IMR-90 (cell line): Measurements from ENCODE around the gene PDGFD. TPM values are rescaled to one million over a fixed set of nuclear protein-coding genes. Genes with fewer than 3 reads are reported as not detected.

Experiments
- ATAC-seq: fragments of 200-7000 bp; cut with Tn5 transposase; 2 replicates; pipeline ENCODE4 v1.9.1; 2020; ENCODE audit warnings: low read depth, mild to moderate bottlenecking, moderate library complexity
- BruUV-seq: library from RNA; stranded (reverse); fragments of 400-500 nt; replicated peaks from 2 replicates; lab custom pipeline; 2021; lab: Mats Ljungman, UMichigan
- CTCF ChIA-PET: fragments of 300-600 bp; formaldehyde crosslinking; extraction: SDS; loops from one replicate; lab custom pipeline; 2021; ENCODE audit warnings: antibody characterized with exemption; lab: Yijun Ruan, JAX
- POLR2A ChIA-PET: fragments of 300-600 bp; sonication (Branson Sonifier 250); formaldehyde crosslinking; loops from one replicate; lab custom pipeline; 2022; ENCODE audit warnings: antibody characterized with exemption; ENCODE audit not compliant: unreplicated experiment; lab: Charles Lee
- DNase-seq: peaks from one replicate; pipeline ENCODE4 v3.0.0; 2013
- H2AFZ ChIP-seq: replicated peaks from 2 replicates; pipeline ENCODE3; 2013; ENCODE audit warnings: low read length, mild to moderate bottlenecking; ENCODE audit not compliant: poor library complexity
- H2AK5ac ChIP-seq: 2 replicates; pipeline ENCODE4 v1.6.1; 2013; ENCODE audit warnings: low read depth, low read length, inconsistent platforms
- H2AK9ac ChIP-seq: replicated peaks from 2 replicates; pipeline ENCODE3; 2013; ENCODE audit warnings: mild to moderate bottlenecking, low read depth, low read length, moderate library complexity; ENCODE audit not compliant: poor library complexity
- H2BK120ac ChIP-seq: 2 replicates; pipeline ENCODE4 v1.6.1; 2013; ENCODE audit warnings: low read depth, low read length, inconsistent platforms
- H2BK15ac ChIP-seq: 3 replicates; pipeline ENCODE4 v1.6.1; 2013; ENCODE audit warnings: low read depth, low read length, inconsistent platforms
- H2BK20ac ChIP-seq: 2 replicates; pipeline ENCODE4 v1.6.1; 2013; ENCODE audit warnings: low read depth, mild to moderate bottlenecking, inconsistent platforms, low read length, moderate library complexity
- H2BK5ac ChIP-seq: 2 replicates; pipeline ENCODE4 v1.6.1; 2013; ENCODE audit warnings: mild to moderate bottlenecking, low read depth, low read length, inconsistent platforms; ENCODE audit not compliant: poor library complexity, severe bottlenecking
- H3K14ac ChIP-seq: replicated peaks from 2 replicates; pipeline ENCODE4 v1.6.1; 2013; ENCODE audit warnings: low read depth, low read length, inconsistent platforms
- H3K18ac ChIP-seq: 2 replicates; pipeline ENCODE4 v1.6.1; 2013; ENCODE audit warnings: low read depth, low read length, control low read depth
- H3K23ac ChIP-seq: 2 replicates; pipeline ENCODE4 v1.6.1; 2013; ENCODE audit warnings: low read depth, low read length, inconsistent platforms
- H3K27ac ChIP-seq: 2 replicates; pipeline ENCODE4 v1.5.1; 2013; ENCODE audit warnings: mild to moderate bottlenecking, control low read depth, low read length; ENCODE audit not compliant: insufficient read depth
- H3K27me3 ChIP-seq: 2 replicates; pipeline ENCODE4 v1.6.1; 2013; ENCODE audit warnings: low read length; ENCODE audit not compliant: control insufficient read depth, insufficient read depth
- H3K36me3 ChIP-seq: 2 replicates; pipeline ENCODE4 v1.6.1; 2013; ENCODE audit warnings: low read length, mixed read lengths; ENCODE audit not compliant: control insufficient read depth, insufficient read depth
- H3K4ac ChIP-seq: 2 replicates; pipeline ENCODE4 v1.6.1; 2013; ENCODE audit warnings: low read depth, low read length, inconsistent platforms
- H3K4me1 ChIP-seq: 2 replicates; pipeline ENCODE4 v1.6.1; 2013; ENCODE audit warnings: low read length, mixed read lengths; ENCODE audit not compliant: control insufficient read depth, insufficient read depth
- H3K4me2 ChIP-seq: 2 replicates; pipeline ENCODE4 v1.6.1; 2013; ENCODE audit warnings: low read depth, mild to moderate bottlenecking, control low read depth, low read length, moderate library complexity
- H3K4me3 ChIP-seq: 2 replicates; pipeline ENCODE4 v1.5.1; 2013; ENCODE audit warnings: low read depth, mild to moderate bottlenecking, control low read depth, low read length, moderate library complexity; ENCODE audit not compliant: insufficient read depth
- H3K56ac ChIP-seq: 2 replicates; pipeline ENCODE4 v1.6.1; 2013; ENCODE audit warnings: low read length, inconsistent platforms; ENCODE audit not compliant: insufficient read depth; ENCODE audit errors: extremely low read depth
- H3K79me1 ChIP-seq, 2 experiments: 2 replicates each; pipeline ENCODE4 v1.6.1; 2013; ENCODE audit warnings: low read length in 2 of 2, inconsistent platforms in 1 of 2, low read depth in 1 of 2
- H3K9ac ChIP-seq: 2 replicates; pipeline ENCODE4 v1.6.1; 2013; ENCODE audit warnings: low read depth, low read length, control low read depth
- H3K9me1 ChIP-seq: 2 replicates; pipeline ENCODE4 v1.6.1; 2013; ENCODE audit warnings: low read length, inconsistent platforms; ENCODE audit not compliant: insufficient read depth
- H3K9me3 ChIP-seq: 2 replicates; pipeline ENCODE4 v1.6.1; 2013; ENCODE audit warnings: low read length; ENCODE audit not compliant: control insufficient read depth, insufficient read depth
- H4K20me1 ChIP-seq: 2 replicates; pipeline ENCODE4 v1.6.1; 2013; ENCODE audit warnings: low read length, inconsistent platforms; ENCODE audit not compliant: insufficient read depth
- H4K5ac ChIP-seq: 2 replicates; pipeline ENCODE4 v1.6.1; 2013; ENCODE audit warnings: mild to moderate bottlenecking, low read depth, low read length, control low read depth
- H4K8ac ChIP-seq, 2 experiments: 2 replicates each; pipeline ENCODE4 v1.6.1; 2013; ENCODE audit warnings: low read depth in 2 of 2, low read length in 2 of 2, control low read depth in 1 of 2, inconsistent platforms in 1 of 2
- H4K91ac ChIP-seq: 2 replicates; pipeline ENCODE4 v1.6.1; 2013; ENCODE audit warnings: low read depth, low read length, inconsistent platforms; ENCODE audit not compliant: insufficient read depth
- BHLHE40 ChIP-seq: fragments of 150-350 bp; IDR thresholded peaks from 2 replicates; pipeline ENCODE4 v1.6.1; 2016; ENCODE audit warnings: mild to moderate bottlenecking, low read depth, low read length
- CEBPB ChIP-seq: IDR thresholded peaks from 2 replicates; pipeline ENCODE4 v1.6.1; 2012; ENCODE audit warnings: low read depth, low read length, improper control_type of control experiment
- CHD1 ChIP-seq: IDR thresholded peaks from 2 replicates; pipeline ENCODE4 v1.6.1; 2012; ENCODE audit warnings: low read depth, low read length, improper control_type of control experiment
- FOS ChIP-seq: fragments of 150-350 bp; IDR thresholded peaks from 2 replicates; pipeline ENCODE4 v1.6.1; 2016; ENCODE audit warnings: low read depth, low read length
- MAFK ChIP-seq: IDR thresholded peaks from 2 replicates; pipeline ENCODE4 v1.6.1; 2012; ENCODE audit warnings: low read depth, low read length, improper control_type of control experiment
- MAZ ChIP-seq: IDR thresholded peaks from 2 replicates; pipeline ENCODE4 v1.6.1; 2012; ENCODE audit warnings: low read depth, mild to moderate bottlenecking, low read length, improper control_type of control experiment, moderate library complexity, borderline replicate concordance
- MXI1 ChIP-seq: IDR thresholded peaks from 2 replicates; pipeline ENCODE4 v1.6.1; 2012; ENCODE audit warnings: low read depth, mild to moderate bottlenecking, low read length, moderate library complexity, borderline replicate concordance
- NFE2L2 ChIP-seq: fragments of 150-350 bp; IDR thresholded peaks from 2 replicates; pipeline ENCODE4 v1.6.1; 2016; ENCODE audit warnings: low read depth, mild to moderate bottlenecking, low read length
- POLR2A ChIP-seq: IDR thresholded peaks from 2 replicates; pipeline ENCODE4 v1.6.1; 2012; ENCODE audit warnings: mild to moderate bottlenecking, low read depth, low read length
- RAD21 ChIP-seq: IDR thresholded peaks from 2 replicates; pipeline ENCODE4 v1.6.1; 2012; ENCODE audit warnings: low read length, improper control_type of control experiment
- RCOR1 ChIP-seq: IDR thresholded peaks from 2 replicates; pipeline ENCODE4 v1.6.1; 2012; ENCODE audit warnings: mild to moderate bottlenecking, low read length, improper control_type of control experiment; ENCODE audit not compliant: insufficient replicate concordance
- RFX5 ChIP-seq: IDR thresholded peaks from 2 replicates; pipeline ENCODE4 v1.8.0; 2012; ENCODE audit warnings: low read depth, mild to moderate bottlenecking, low read length, moderate library complexity
- SMC3 ChIP-seq: fragments of 150-350 bp; IDR thresholded peaks from 2 replicates; pipeline ENCODE4 v1.6.1; 2016; ENCODE audit warnings: low read depth, mild to moderate bottlenecking, antibody characterized with exemption, low read length, moderate library complexity
- WGBS, 2 experiments: methylation state at CpG; one replicate each; pipeline versions ENCODE4 v1.1.5 to v1.1.7; 2013; ENCODE audit warnings: missing lambda C conversion rate in 2 of 2; ENCODE audit not compliant: insufficient read length in 1 of 2; ENCODE audit errors: extremely low coverage in 2 of 2; 5-methylcytosine and 5-hydroxymethylcytosine counted together
- dilution Hi-C: fragments of 300-500 bp; cut with HindIII; formaldehyde crosslinking; loops from one replicate; pipeline ENCODE4 v1.14.3; 2018; ENCODE audit warnings: low sequenced_read_pairs; ENCODE audit not compliant: unreplicated experiment
- in situ Hi-C: fragments of 300-500 bp; cut with MboI; formaldehyde crosslinking; loops from 3 replicates; pipeline ENCODE4 v1.14.3; 2019; ENCODE audit warnings: low sequenced_read_pairs, inconsistent platforms, mixed read lengths
- intact Hi-C: fragments of 100-400 bp; cut with micrococcal nuclease; formaldehyde crosslinking; loops from 2 replicates; pipeline ENCODE4 v1.10.0; 2022
- polyA plus RNA-seq, 3 experiments: library from polyadenylated mRNA; depleted of rRNA; stranded (reverse); fragments of >200 nt; gene quantifications; 2 replicates each; pipeline ENCODE4 v1.2.3, GENCODE V29; 2012; ENCODE audit warnings: low replicate concordance in 1 of 3
- total RNA-seq: library from RNA; depleted of rRNA; stranded (reverse); fragments of >200 nt; gene quantifications from 2 replicates; pipeline ENCODE4 v1.2.3, GENCODE V29; 2012
- TF ChIP-seq, protein P1 (sequence below): conservative IDR thresholded peaks from 2 replicates; pipeline ENCODE4 v1.5.1; 2012; ENCODE audit warnings: mild to moderate bottlenecking, low read depth, low read length, improper control_type of control experiment
- TF ChIP-seq, protein P2 (sequence below): fragments of 150-350 bp; IDR thresholded peaks from 2 replicates; pipeline ENCODE4 v1.6.1; 2016; ENCODE audit warnings: low read depth, mild to moderate bottlenecking, low read length, moderate library complexity, borderline replicate concordance
- TF ChIP-seq, protein P3 (sequence below): fragments of 150-350 bp; IDR thresholded peaks from 2 replicates; pipeline ENCODE4 v1.6.1; 2017; ENCODE audit warnings: mild to moderate bottlenecking, antibody characterized with exemption, low read length, low read depth

The PDGFD gene
- total and polyA plus RNA-seq, 2 of the 4 experiments (the other 2 are of a cell fraction): 2.1 to 3.0 TPM

DNA sequence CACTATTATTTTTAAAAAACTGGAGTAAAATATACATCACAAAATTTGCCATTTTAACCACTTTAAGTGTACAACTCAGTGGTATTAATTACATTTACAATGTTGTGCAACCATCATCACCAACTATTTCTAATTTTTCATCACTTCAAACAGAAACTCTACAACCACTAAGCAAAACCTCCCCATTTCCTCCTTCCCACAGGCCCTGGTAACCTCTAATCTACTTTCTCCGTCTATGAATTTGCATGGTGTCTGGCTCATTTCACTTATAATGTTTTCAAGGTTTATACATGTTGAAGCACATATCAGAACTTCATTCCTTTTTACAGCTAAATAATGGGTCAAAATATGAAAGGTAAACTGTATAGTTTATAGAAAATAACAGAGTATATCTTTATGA, 103.1 kb downstream of the PDGFD start:
- H3K9me1 ChIP-seq: no peaks in the 10 kb centered on the region
- dilution Hi-C loops (no loop called here), intact Hi-C loops (no loop called here), in situ Hi-C loops (no loop called here)
- no peaks in the 10 kb centered on the region for H3K36me3 ChIP-seq
- H3K23ac ChIP-seq: no peak overlapping the region
- no peak overlapping the region for H4K8ac ChIP-seq
- BruUV-seq: no TSS peak
- no peak overlapping the region for H2AK5ac ChIP-seq
- no CpG with 5 or more reads among the region's 1 CpG for WGBS, 2 experiments
- no peak overlapping the region for H3K56ac ChIP-seq
- no peaks in the 10 kb centered on the region for H4K20me1 ChIP-seq
- no peak overlapping the region for H2BK20ac ChIP-seq
- no peak overlapping the region for H2BK120ac ChIP-seq
- H3K79me1 ChIP-seq: no peaks in the 10 kb centered on the region
- H2AK9ac ChIP-seq: no peak overlapping the region
- H3K4me2 ChIP-seq: no peak overlapping the region
- H2BK15ac ChIP-seq: no peak overlapping the region
- no peak for DNase-seq
- TF ChIP-seq CEBPB (no peak), CHD1 (no peak), BHLHE40 (no peak), RFX5 (no peak), RAD21 (no peak), FOS (no peak), MXI1 (no peak), NFE2L2 (no peak), MAZ (no peak), RCOR1 (no peak), SMC3 (no peak), MAFK (no peak), POLR2A (no peak)
- TF ChIP-seq, protein P1, sequence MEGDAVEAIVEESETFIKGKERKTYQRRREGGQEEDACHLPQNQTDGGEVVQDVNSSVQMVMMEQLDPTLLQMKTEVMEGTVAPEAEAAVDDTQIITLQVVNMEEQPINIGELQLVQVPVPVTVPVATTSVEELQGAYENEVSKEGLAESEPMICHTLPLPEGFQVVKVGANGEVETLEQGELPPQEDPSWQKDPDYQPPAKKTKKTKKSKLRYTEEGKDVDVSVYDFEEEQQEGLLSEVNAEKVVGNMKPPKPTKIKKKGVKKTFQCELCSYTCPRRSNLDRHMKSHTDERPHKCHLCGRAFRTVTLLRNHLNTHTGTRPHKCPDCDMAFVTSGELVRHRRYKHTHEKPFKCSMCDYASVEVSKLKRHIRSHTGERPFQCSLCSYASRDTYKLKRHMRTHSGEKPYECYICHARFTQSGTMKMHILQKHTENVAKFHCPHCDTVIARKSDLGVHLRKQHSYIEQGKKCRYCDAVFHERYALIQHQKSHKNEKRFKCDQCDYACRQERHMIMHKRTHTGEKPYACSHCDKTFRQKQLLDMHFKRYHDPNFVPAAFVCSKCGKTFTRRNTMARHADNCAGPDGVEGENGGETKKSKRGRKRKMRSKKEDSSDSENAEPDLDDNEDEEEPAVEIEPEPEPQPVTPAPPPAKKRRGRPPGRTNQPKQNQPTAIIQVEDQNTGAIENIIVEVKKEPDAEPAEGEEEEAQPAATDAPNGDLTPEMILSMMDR: no peak
- TF ChIP-seq, protein P2, sequence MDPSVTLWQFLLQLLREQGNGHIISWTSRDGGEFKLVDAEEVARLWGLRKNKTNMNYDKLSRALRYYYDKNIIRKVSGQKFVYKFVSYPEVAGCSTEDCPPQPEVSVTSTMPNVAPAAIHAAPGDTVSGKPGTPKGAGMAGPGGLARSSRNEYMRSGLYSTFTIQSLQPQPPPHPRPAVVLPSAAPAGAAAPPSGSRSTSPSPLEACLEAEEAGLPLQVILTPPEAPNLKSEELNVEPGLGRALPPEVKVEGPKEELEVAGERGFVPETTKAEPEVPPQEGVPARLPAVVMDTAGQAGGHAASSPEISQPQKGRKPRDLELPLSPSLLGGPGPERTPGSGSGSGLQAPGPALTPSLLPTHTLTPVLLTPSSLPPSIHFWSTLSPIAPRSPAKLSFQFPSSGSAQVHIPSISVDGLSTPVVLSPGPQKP: no peak
- TF ChIP-seq, protein P3, sequence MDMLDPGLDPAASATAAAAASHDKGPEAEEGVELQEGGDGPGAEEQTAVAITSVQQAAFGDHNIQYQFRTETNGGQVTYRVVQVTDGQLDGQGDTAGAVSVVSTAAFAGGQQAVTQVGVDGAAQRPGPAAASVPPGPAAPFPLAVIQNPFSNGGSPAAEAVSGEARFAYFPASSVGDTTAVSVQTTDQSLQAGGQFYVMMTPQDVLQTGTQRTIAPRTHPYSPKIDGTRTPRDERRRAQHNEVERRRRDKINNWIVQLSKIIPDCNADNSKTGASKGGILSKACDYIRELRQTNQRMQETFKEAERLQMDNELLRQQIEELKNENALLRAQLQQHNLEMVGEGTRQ: no peak
- POLR2A ChIA-PET: no interaction called here
- CTCF ChIA-PET: interaction anchor here (0.6 kb wide), 1 partner anchor 55 kb away, joined by 3 read pairs; no protein-coding TSS in a partner anchor
- H3K18ac ChIP-seq: no peak overlapping the region
- H3K9ac ChIP-seq: no peak overlapping the region
- H2AFZ ChIP-seq: no peak overlapping the region
- H3K4me1 ChIP-seq: peaks cover 2% of the 10 kb centered on the region; the same call in 1 of the 2 replicates
- ATAC-seq: no peak
- no peak overlapping the region for H3K4ac ChIP-seq
- H4K91ac ChIP-seq: no peak overlapping the region
- no peak overlapping the region for H3K4me3 ChIP-seq
- H3K14ac ChIP-seq: no peak overlapping the region
- H4K5ac ChIP-seq: no peak overlapping the region
- H3K27me3 ChIP-seq: no peaks in the 10 kb centered on the region
- H3K27ac ChIP-seq: no peak overlapping the region
- H3K9me3 ChIP-seq: no peaks in the 10 kb centered on the region
- no peak overlapping the region for H2BK5ac ChIP-seq
